Measurements from ENCODE around the gene PITPNM3. TPM values are rescaled to one million over a fixed set of nuclear protein-coding genes. Genes with fewer than 3 reads are reported as not detected.

The PITPNM3 gene
- total RNA-seq, 1 experiment from 2014 or later = 0.44 TPM

DNA sequence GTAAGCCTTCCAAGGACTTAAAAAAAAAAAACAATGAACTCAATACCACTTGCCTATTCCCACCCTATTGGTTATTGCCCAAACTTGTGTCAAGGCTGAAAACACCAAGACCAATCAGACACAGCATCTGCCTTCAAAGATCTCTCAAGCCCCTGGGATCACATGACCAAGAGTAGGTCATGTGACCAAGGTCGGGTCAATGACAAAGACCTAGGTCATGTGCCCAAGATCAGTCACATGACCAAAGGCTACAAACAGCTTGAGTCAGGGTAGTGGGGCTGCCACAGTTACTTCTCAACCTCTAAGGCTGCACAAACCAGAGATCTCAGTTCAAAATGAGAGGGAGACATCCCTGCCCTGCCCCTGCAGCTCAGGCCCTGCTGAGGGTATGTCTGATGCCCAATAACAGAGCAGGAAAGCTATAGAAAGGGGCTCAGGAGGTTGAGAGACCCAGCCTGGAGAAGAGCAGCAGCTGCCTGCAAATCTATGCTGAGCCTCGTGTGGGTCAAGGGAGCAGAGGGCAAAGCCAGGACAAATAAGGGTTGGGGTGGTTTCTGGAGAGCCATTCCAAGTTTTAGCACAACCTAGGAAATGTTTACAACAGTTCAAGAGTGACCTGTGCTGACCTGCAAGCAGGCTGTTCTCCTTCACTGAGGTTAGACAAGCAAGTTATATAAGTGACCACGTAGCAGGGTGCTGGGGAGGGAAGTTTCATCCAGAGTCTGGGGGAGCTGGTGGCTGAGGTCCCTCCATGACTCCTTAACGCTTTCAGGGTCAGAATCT is 63.3 kb downstream of the PITPNM3 start:
- POLR2A ChIA-PET = no interaction called here
- intact Hi-C loops (cut with micrococcal nuclease; ENCODE audit: unreplicated experiment) = no loop called here
- BruUV-seq (replicated peaks) = no TSS peak
- H3K27me3 ChIP-seq (ENCODE audit: control insufficient read depth, insufficient read depth, low read length) = no peaks in the 10 kb centered on the region; the same call in 1 of the 2 replicates
- no peaks in the 10 kb centered on the region for H3K36me3 ChIP-seq (ENCODE audit: control insufficient read depth, insufficient read depth, low read length)
- H3K9me3 ChIP-seq (ENCODE audit: control insufficient read depth, insufficient read depth, low read depth, low read length) = no peaks in the 10 kb centered on the region
- CTCF ChIA-PET = no interaction called here
- H3K27ac ChIP-seq (ENCODE audit: low read length) = no peak overlapping the region
- ATAC-seq (no peak), DNase-seq (ENCODE audit: low read depth, low spot score) (no peak)
- TF ChIP-seq TCF7L2 (IDR thresholded peaks at IDR 0.05; ENCODE audit: low read depth, low read length) (no peak), SIN3A (IDR thresholded peaks at IDR 0.05; ENCODE audit: borderline replicate concordance, insufficient read depth, low read depth, low read length) (no peak), POLR2AphosphoS5 (IDR thresholded peaks at IDR 0.05; ENCODE audit: low read depth, low read length) (no peak)
- TF ChIP-seq, protein P1, sequence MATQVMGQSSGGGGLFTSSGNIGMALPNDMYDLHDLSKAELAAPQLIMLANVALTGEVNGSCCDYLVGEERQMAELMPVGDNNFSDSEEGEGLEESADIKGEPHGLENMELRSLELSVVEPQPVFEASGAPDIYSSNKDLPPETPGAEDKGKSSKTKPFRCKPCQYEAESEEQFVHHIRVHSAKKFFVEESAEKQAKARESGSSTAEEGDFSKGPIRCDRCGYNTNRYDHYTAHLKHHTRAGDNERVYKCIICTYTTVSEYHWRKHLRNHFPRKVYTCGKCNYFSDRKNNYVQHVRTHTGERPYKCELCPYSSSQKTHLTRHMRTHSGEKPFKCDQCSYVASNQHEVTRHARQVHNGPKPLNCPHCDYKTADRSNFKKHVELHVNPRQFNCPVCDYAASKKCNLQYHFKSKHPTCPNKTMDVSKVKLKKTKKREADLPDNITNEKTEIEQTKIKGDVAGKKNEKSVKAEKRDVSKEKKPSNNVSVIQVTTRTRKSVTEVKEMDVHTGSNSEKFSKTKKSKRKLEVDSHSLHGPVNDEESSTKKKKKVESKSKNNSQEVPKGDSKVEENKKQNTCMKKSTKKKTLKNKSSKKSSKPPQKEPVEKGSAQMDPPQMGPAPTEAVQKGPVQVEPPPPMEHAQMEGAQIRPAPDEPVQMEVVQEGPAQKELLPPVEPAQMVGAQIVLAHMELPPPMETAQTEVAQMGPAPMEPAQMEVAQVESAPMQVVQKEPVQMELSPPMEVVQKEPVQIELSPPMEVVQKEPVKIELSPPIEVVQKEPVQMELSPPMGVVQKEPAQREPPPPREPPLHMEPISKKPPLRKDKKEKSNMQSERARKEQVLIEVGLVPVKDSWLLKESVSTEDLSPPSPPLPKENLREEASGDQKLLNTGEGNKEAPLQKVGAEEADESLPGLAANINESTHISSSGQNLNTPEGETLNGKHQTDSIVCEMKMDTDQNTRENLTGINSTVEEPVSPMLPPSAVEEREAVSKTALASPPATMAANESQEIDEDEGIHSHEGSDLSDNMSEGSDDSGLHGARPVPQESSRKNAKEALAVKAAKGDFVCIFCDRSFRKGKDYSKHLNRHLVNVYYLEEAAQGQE (IDR thresholded peaks at IDR 0.05; ENCODE audit: insufficient read depth in 1 of 2, low read depth in 2 of 2, low read length in 1 of 2) = no peak
- TF ChIP-seq, protein P2, sequence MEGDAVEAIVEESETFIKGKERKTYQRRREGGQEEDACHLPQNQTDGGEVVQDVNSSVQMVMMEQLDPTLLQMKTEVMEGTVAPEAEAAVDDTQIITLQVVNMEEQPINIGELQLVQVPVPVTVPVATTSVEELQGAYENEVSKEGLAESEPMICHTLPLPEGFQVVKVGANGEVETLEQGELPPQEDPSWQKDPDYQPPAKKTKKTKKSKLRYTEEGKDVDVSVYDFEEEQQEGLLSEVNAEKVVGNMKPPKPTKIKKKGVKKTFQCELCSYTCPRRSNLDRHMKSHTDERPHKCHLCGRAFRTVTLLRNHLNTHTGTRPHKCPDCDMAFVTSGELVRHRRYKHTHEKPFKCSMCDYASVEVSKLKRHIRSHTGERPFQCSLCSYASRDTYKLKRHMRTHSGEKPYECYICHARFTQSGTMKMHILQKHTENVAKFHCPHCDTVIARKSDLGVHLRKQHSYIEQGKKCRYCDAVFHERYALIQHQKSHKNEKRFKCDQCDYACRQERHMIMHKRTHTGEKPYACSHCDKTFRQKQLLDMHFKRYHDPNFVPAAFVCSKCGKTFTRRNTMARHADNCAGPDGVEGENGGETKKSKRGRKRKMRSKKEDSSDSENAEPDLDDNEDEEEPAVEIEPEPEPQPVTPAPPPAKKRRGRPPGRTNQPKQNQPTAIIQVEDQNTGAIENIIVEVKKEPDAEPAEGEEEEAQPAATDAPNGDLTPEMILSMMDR (IDR thresholded peaks at IDR 0.05) = no peak
- in situ Hi-C loops (cut with HindIII; ENCODE audit: low pct_unique_long_range_greater_than_20kb, low sequenced_read_pairs) = no loop called here
- H3K4me3 ChIP-seq (ENCODE audit: low read depth in 2 of 2, low read length in 2 of 2) = no peak overlapping the region
- no peaks in the 10 kb centered on the region for H3K4me1 ChIP-seq (ENCODE audit: control insufficient read depth, insufficient read depth, low read length)

DNA sequence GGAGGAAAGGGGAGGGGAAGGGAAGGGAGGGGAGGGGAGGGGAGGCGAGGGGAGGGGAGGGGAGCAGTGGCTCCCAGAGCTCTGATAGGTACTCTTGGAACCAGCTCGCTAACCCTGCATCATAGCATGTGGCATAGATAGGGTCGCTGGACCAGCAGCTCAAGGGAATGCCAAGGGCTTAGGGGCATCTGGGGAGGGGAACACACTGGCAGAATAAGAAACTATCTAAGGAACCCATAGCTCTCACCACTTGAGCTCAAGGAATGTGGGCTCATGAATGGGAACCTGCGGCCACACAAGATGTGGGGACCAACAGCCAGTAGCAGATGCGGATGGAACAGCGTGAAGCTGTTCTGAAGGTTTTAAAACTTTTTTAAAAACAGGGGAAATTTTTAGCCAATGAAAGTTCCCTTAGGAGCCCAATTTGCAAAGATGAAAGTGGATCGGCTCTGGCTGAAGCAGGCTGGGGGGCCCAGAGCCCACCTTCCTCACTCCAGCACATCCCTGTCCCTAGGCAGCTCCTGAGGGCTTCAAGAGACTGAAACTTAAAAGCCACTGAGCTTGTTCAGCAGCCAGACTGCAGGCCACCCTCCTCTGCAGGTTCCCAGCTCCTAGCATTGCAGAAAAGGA is 65.2 kb downstream of the PITPNM3 start:
- TF ChIP-seq POLR2AphosphoS5 (IDR thresholded peaks at IDR 0.05; ENCODE audit: low read depth, low read length) (no peak), TCF7L2 (IDR thresholded peaks at IDR 0.05; ENCODE audit: low read depth, low read length) (no peak), SIN3A (IDR thresholded peaks at IDR 0.05; ENCODE audit: borderline replicate concordance, insufficient read depth, low read depth, low read length) (no peak)
- TF ChIP-seq, protein P1 (IDR thresholded peaks at IDR 0.05; ENCODE audit: insufficient read depth in 1 of 2, low read depth in 2 of 2, low read length in 1 of 2) = no peak
- TF ChIP-seq, protein P2 (IDR thresholded peaks at IDR 0.05) = no peak
- Histone ChIP-seq H3K4me1 (ENCODE audit: control insufficient read depth, insufficient read depth, low read length) (no peaks in the 10 kb centered on the region), H3K27ac (ENCODE audit: low read length) (no peak overlapping the region), H3K27me3 (ENCODE audit: control insufficient read depth, insufficient read depth, low read length) (no peaks in the 10 kb centered on the region; the same call in 1 of the 2 replicates), H3K9me3 (ENCODE audit: control insufficient read depth, insufficient read depth, low read depth, low read length) (no peaks in the 10 kb centered on the region), H3K4me3 (ENCODE audit: low read depth in 2 of 2, low read length in 2 of 2) (no peak overlapping the region), H3K36me3 (ENCODE audit: control insufficient read depth, insufficient read depth, low read length) (no peaks in the 10 kb centered on the region)
- CTCF ChIA-PET = no interaction called here
- BruUV-seq (replicated peaks) = no TSS peak
- intact Hi-C loops (cut with micrococcal nuclease; ENCODE audit: unreplicated experiment) (no loop called here), in situ Hi-C loops (cut with HindIII; ENCODE audit: low pct_unique_long_range_greater_than_20kb, low sequenced_read_pairs) (no loop called here)
- DNase-seq (ENCODE audit: low read depth, low spot score) (no peak), ATAC-seq (no peak)
- POLR2A ChIA-PET = no interaction called here
